Right lobe of liver (tissue), 6 donors: ENCODE measurements around the gene EGFL8. TPM values are rescaled to one million over a fixed set of nuclear protein-coding genes. Genes with fewer than 3 reads are reported as not detected.

Experiments
- ATAC-seq, 4 donors: fragments of 200-7000 bp; cut with Tn5 transposase; one replicate each; pipeline ENCODE4 v1.9.1; 2020; ENCODE audit warnings: mild to moderate bottlenecking in 4 of 4, moderate library complexity in 4 of 4
- DNase-seq, 3 donors: peaks; one replicate each; pipeline ENCODE4 v3.0.0-alpha.2; 2020
- H3K27ac ChIP-seq, 3 donors: fragments of 200-600 bp; one replicate each; pipeline ENCODE4 v1.8.0; 2022
- H3K27me3 ChIP-seq, 2 donors: fragments of 200-600 bp; one replicate each; pipeline ENCODE4 v1.8.0; 2022
- H3K36me3 ChIP-seq, 4 donors: fragments of 200-600 bp; sonication (generic) in 1 of 4; one replicate each; pipeline versions ENCODE4 v1.5.1 to v1.8.0; 2017 to 2022; ENCODE audit warnings: control low read depth in 1 of 4
- H3K4me1 ChIP-seq, 4 donors: fragments of 200-600 bp; sonication (generic) in 1 of 4; one replicate each; pipeline versions ENCODE4 v1.5.1 to v1.8.0; 2017 to 2022; ENCODE audit warnings: control low read depth in 1 of 4
- H3K4me3 ChIP-seq, 3 donors: fragments of 200-600 bp; one replicate each; pipeline ENCODE4 v1.8.0; 2022
- H3K9me3 ChIP-seq, 4 donors: fragments of 200-600 bp; sonication (generic) in 1 of 4; one replicate each; pipeline versions ENCODE4 v1.5.1 to v1.8.0; 2017 to 2022; ENCODE audit warnings: control low read depth in 1 of 4
- POLR2A ChIP-seq: fragments of 450-650 bp; IDR thresholded peaks from one replicate; pipeline ENCODE4 v1.6.1; 2017; ENCODE audit warnings: antibody characterized with exemption, mild to moderate bottlenecking
- WGBS: methylation state at CpG from one replicate; pipeline ENCODE4 v1.1.6; 2018; ENCODE audit warnings: low coverage, low lambda C conversion rate; ENCODE audit not compliant: insufficient coverage; ENCODE audit errors: missing lambda C conversion rate; 5-methylcytosine and 5-hydroxymethylcytosine counted together
- intact Hi-C, 2 donors: fragments of 100-400 bp; cut with DNase I; formaldehyde crosslinking; loops; one replicate each; pipeline versions ENCODE4 v1.11.2 to v1.14.1; 2022
- total RNA-seq, 6 experiments: library from RNA; depleted of rRNA in 2 of 6; stranded (reverse); fragments of >200 nt in 2 of 6; fragmentation: NEBNext Ultra II Directional in 3 of 6; extraction: Animal tissue kit (Norgen Biotek cat#: 25700) in 3 of 6; gene quantifications; one replicate each; pipeline versions ENCODE4 v1.1.0 to v1.2.4, GENCODE V29; 2016 to 2023
- TF ChIP-seq, protein P1 (sequence below), 4 donors: fragments of 200-600 bp in 3 of 4; fragments of 450-650 bp in 1 of 4; IDR thresholded peaks; one replicate each; pipeline versions ENCODE4 v1.5.1 to v1.8.0; 2016 to 2022; ENCODE audit warnings: antibody characterized with exemption in 4 of 4, mild to moderate bottlenecking in 2 of 4
- donor health status: DM: no; HTN: yes; CAD: no.
- donor health status: DM: no; HTN: no; CAD: no.
- donor health status: DM: no; HTN: no; CAD: no.
- donor health status: DM: no; HTN: yes; CAD: no.
- donor health status: DM: no; HTN: yes; CAD: no.

The EGFL8 gene
- total RNA-seq, 6 experiments from 2014 or later, result 1.4 to 6.0 (median 4.2) TPM

DNA sequence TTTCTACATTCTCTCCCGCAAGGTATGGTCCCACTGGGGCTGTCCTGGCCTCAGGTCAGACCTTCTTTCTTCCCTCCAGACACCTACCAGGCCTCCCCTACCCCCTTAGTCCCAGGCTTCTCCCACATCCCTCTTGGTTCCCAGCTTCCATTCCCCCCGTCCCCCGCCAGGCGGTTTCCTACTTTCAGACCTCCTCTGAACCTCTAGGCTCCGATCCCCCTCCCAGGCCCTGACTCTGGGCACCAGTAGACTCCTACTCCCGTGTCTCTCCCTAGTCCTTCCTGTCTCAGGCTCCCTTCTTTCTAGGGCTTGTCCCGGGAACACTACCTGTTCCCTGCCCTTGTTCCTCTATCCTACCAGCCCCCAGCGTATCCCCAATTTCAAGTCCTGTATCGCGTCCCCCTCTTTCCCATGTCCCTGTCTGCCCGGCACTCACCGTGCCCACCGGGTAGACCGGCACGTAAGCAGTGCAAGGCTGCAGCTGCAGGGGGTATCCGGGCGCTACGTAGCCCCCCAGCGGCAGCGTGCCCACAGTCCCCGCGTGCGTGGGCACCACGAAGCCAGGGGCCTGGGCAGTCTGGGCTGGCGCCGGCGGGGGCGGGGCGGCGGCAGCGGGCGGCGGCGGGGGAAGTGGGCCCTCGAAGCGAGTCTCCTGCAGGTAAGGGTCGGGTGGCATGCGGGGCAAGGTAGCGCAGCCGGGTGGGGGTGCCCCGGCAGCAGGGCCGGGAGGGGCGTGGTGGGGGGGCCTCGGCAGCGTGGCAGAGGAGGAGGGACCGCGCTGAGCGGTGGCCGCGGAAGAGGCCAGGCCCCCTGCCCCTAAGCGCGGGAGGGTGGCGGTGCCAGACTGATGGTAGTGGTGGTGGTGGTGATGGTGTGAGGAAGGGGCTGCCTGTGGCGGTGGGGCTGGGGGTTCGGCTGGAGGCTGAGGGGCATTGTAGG lies 14.2 kb upstream of the EGFL8 start:
- Histone ChIP-seq H3K27me3 (peaks cover 0 to 6% of the 10 kb centered on the region in 2 donors), H3K27ac (no peak overlapping the region), H3K4me3 (no peak overlapping the region), H3K36me3 (no peaks in the 10 kb centered on the region), H3K4me1 (peaks cover 0 to 7% (median 0%) of the 10 kb centered on the region in 4 donors), H3K9me3 (no peaks in the 10 kb centered on the region)
- intact Hi-C loops, result loop anchor here in 1 of 2 donors (5.0 kb wide), 1 partner anchor 33 kb away; no protein-coding TSS in a partner anchor
- DNase-seq (no peak), ATAC-seq (no peak)
- TF ChIP-seq, protein P1, sequence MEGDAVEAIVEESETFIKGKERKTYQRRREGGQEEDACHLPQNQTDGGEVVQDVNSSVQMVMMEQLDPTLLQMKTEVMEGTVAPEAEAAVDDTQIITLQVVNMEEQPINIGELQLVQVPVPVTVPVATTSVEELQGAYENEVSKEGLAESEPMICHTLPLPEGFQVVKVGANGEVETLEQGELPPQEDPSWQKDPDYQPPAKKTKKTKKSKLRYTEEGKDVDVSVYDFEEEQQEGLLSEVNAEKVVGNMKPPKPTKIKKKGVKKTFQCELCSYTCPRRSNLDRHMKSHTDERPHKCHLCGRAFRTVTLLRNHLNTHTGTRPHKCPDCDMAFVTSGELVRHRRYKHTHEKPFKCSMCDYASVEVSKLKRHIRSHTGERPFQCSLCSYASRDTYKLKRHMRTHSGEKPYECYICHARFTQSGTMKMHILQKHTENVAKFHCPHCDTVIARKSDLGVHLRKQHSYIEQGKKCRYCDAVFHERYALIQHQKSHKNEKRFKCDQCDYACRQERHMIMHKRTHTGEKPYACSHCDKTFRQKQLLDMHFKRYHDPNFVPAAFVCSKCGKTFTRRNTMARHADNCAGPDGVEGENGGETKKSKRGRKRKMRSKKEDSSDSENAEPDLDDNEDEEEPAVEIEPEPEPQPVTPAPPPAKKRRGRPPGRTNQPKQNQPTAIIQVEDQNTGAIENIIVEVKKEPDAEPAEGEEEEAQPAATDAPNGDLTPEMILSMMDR (IDR thresholded peaks at IDR 0.05), result no peak
- no peak for TF ChIP-seq POLR2A
- WGBS, result 47% methylated on average over 34 of the region's 55 CpGs

DNA sequence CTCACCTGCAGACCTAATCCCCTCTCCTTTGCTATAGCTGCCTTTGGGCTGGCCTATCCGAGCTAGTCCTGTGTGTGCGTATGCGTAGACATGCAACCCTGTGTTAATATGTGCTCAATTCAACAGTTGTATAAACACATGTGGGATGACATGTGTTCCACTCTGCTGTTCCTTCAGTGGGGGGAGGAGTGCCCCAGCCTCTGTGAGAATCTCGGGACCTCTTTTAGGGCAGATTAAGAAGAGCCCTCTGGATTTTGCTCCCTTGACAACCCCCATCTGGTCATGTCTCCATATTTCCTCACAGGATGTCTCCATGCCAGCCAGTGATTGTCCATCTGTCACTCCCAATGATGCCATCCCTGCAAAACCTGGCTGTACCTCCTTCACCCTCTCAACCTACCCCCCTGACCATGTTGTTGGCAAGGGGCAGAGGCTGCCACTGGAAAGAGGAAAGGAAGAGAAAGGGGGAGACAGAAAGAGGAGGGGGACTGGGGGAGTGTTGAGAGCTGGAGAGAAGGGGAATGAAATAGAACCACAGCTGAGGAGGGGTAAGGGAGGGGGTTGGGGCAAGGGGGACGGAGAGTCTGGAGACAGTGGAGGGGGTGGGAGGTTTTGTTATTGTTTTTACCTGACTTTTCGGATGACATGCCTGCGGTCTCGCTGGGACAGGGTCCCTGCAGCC lies 13.1 kb upstream of the EGFL8 start:
- 56% methylated on average over 8 of the region's 8 CpGs for WGBS
- TF ChIP-seq, protein P1 (IDR thresholded peaks at IDR 0.05), result no peak
- TF ChIP-seq POLR2A, result no peak
- Histone ChIP-seq H3K36me3 (peaks cover 0 to 2% (median 0%) of the 10 kb centered on the region in 4 donors), H3K4me1 (peaks cover 0 to 7% (median 0%) of the 10 kb centered on the region in 4 donors), H3K4me3 (no peak overlapping the region), H3K27me3 (peaks cover 0 to 6% of the 10 kb centered on the region in 2 donors), H3K27ac (no peak overlapping the region), H3K9me3 (no peaks in the 10 kb centered on the region)
- DNase-seq (no peak), ATAC-seq (no peak)
- intact Hi-C loops, result loop anchor here in 1 of 2 donors (5.0 kb wide), 1 partner anchor 34 kb away; no protein-coding TSS in a partner anchor

DNA sequence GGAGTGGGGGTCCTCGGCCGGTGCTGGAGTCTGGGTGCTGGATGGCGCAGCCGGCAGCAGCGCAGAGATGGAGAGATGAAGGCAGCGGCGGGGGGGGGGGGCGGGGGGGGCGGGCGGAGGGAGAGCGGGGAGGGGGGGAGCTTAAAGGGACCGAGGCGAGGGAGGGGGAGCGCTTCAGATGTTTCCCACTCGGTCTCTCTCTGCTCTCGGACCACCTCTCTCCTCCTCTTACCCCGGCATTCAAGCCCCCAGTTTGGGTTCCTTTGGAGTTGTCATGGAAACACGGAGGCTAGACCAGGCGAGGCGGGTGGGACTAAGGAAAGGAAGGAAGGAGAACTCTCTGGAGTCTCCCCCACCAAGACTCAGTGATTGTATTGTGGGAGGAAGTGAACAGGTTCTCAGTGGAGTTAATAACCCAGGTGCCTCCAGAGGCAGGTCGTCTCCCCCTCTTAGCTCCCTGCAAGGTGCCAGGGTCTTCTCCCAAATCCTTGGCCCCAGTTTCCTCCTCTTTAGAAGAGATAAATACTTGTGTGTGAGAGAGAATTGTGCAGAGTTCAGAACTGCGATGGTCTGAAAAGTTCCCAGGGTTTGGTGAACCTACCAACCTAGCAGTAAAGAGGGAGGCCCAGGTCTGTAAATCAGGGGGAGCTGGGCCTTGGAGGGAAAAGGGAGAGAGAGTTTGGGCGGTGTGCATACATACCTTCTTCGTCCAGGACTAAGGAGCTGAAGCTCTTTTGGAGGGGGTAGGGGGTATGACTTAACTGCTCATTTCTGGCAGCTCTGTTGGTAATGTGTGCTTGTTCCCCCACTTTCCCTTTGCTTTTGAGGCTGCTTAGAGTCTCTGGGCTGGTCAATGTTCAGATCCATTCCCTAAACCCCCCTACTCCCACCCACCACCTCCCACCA lies 12.3 kb upstream of the EGFL8 start, which contains the start of gene PRRT1:
PRRT1 (minus strand) TSS at position 77 of the 906 bp plus-strand sequence. CDS start 112 bp downstream, outside the sequence.
- Histone ChIP-seq H3K27ac (peak within 1 kb of the TSS in 2 of 3 donors; percentile 63 to 74), H3K4me1 (peaks cover 0 to 7% (median 0%) of the 10 kb centered on the region in 4 donors), H3K9me3 (no peaks in the 10 kb centered on the region), H3K4me3 (no peak within 1 kb of the TSS), H3K36me3 (peaks cover 0 to 5% (median 0%) of the 10 kb centered on the region in 4 donors), H3K27me3 (peaks cover 0 to 6% of the 10 kb centered on the region in 2 donors)
- intact Hi-C loops, result loop anchor here in 1 of 2 donors (5.0 kb wide), 1 partner anchor 35 kb away; no protein-coding TSS in a partner anchor
- no peak for DNase-seq
- TF ChIP-seq, protein P1 (IDR thresholded peaks at IDR 0.05), result no peak
- TF ChIP-seq POLR2A, result no peak
- ATAC-seq, result no peak
- WGBS, result 43% methylated on average over 15 of the region's 24 CpGs
